T-helper 2 cell treated with Interferon-gamma antibody and Interleukin-4, amounts not matched to agents 5 μg/mL and 100 μg/mL, for 36 hours (primary cell): Measurements from ENCODE around the gene ACVRL1.

ENCODE experiments used
- DNase-seq: peaks from one replicate; pipeline ENCODE4 v3.0.0; 2021; ENCODE audit warnings: low spot score
- H3K27ac Mint-ChIP-seq: one replicate; pipeline ENCODE4 v1.8.0; 2021; ENCODE audit warnings: mild to moderate bottlenecking, mixed read lengths
- H3K27me3 Mint-ChIP-seq: one replicate; pipeline ENCODE4 v1.8.0; 2021; ENCODE audit warnings: low read depth, mixed read lengths
- H3K36me3 Mint-ChIP-seq: one replicate; pipeline ENCODE4 v1.8.0; 2021; ENCODE audit warnings: low read depth, mixed read lengths
- H3K4me1 Mint-ChIP-seq: one replicate; pipeline ENCODE4 v1.8.0; 2021; ENCODE audit warnings: low read depth, mixed read lengths
- H3K4me3 Mint-ChIP-seq: one replicate; pipeline ENCODE4 v1.8.0; 2022; ENCODE audit warnings: mild to moderate bottlenecking, moderate library complexity, mixed read lengths
- H3K9me3 Mint-ChIP-seq: one replicate; pipeline ENCODE4 v1.8.0; 2021; ENCODE audit warnings: mixed read lengths

Gene ACVRL1

GRCh38 chr12:51869496-51869865 is 37.8 kb upstream of the ACVRL1 start:
- no peak overlapping the region for H3K4me3 Mint-ChIP-seq

GRCh38 chr12:51869931-51870330 is 37.4 kb upstream of the ACVRL1 start:
- no peak overlapping the region for H3K27ac Mint-ChIP-seq
- DNase-seq: no peak

More at GRCh38 chr12:51869496-51869865, 37.8 kb upstream of the ACVRL1 start:
- no peak overlapping the region for H3K27ac Mint-ChIP-seq
- H3K9me3 Mint-ChIP-seq: no peaks in the 10 kb centered on the region
- DNase-seq: no peak
- H3K36me3 Mint-ChIP-seq: no peaks in the 10 kb centered on the region
- H3K27me3 Mint-ChIP-seq: peaks cover 56% of the 10 kb centered on the region
- H3K4me1 Mint-ChIP-seq: no peaks in the 10 kb centered on the region

GRCh38 chr12:51870504-51870903 is 36.8 kb upstream of the ACVRL1 start:
- Mint-ChIP-seq H3K36me3 (no peaks in the 10 kb centered on the region), H3K9me3 (no peaks in the 10 kb centered on the region), H3K27me3 (peaks cover 47% of the 10 kb centered on the region), H3K27ac (no peak overlapping the region), H3K4me3 (no peak overlapping the region), H3K4me1 (no peaks in the 10 kb centered on the region)
- DNase-seq: no peak

More at GRCh38 chr12:51869931-51870330, 37.4 kb upstream of the ACVRL1 start:
- no peaks in the 10 kb centered on the region for H3K36me3 Mint-ChIP-seq
- no peaks in the 10 kb centered on the region for H3K9me3 Mint-ChIP-seq
- no peaks in the 10 kb centered on the region for H3K4me1 Mint-ChIP-seq
- no peak overlapping the region for H3K4me3 Mint-ChIP-seq
- H3K27me3 Mint-ChIP-seq: peaks cover 52% of the 10 kb centered on the region

DNA sequence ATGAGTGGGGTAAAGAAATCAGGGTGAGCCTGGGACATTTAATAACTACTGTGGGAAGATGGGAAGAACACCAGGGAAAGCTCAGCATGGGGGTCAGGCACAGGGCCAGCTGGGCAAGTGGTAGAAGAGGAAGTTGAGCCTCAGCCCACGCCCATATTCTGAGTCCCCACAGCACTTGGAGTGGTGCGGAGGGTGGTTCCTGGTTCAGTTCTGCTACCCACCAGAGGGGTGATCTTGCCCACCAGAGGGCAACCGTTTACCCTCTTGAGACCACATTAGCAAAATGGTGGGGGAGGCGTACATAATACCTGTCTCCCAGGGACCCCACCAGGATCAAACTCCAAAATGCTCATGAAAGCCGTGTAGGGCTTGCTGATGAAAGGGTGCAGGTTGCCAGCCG is 36.2 kb upstream of the ACVRL1 start:
- H3K27ac Mint-ChIP-seq: no peak overlapping the region
- H3K36me3 Mint-ChIP-seq: no peaks in the 10 kb centered on the region
- no peak for DNase-seq
- H3K27me3 Mint-ChIP-seq: peaks cover 45% of the 10 kb centered on the region
- no peak overlapping the region for H3K4me3 Mint-ChIP-seq
- no peaks in the 10 kb centered on the region for H3K9me3 Mint-ChIP-seq
- H3K4me1 Mint-ChIP-seq: no peaks in the 10 kb centered on the region

- Mint-ChIP-seq H3K9me3 (no peaks in the 10 kb centered on the region), H3K4me3 (no peak overlapping the region), H3K27me3 (peaks cover 42% of the 10 kb centered on the region), H3K4me1 (no peaks in the 10 kb centered on the region), H3K36me3 (no peaks in the 10 kb centered on the region), H3K27ac (no peak overlapping the region)
- no peak for DNase-seq
These were observed 35.2 kb upstream of the ACVRL1 start for GRCh38 chr12:51871918-51872688.

DNA sequence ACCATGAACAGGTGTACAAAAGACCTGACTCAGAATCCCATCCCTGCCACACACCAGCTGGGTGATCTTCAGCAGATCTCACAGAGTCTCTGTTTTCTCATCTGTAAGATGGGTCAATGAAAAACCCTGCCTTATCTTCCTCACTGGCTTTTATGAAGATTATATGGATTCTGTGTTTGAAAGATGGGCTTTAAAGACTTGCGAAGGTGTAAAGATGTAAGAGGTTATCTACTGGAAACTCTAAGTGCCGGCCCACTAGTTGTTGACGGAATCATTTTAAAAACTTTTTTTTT is 34.7 kb upstream of the ACVRL1 start:
- DNase-seq: no peak
- Mint-ChIP-seq H3K36me3 (no peaks in the 10 kb centered on the region), H3K4me3 (no peak overlapping the region), H3K27me3 (peaks cover 36% of the 10 kb centered on the region), H3K4me1 (no peaks in the 10 kb centered on the region), H3K9me3 (no peaks in the 10 kb centered on the region), H3K27ac (no peak overlapping the region)

- Mint-ChIP-seq H3K9me3 (no peaks in the 10 kb centered on the region), H3K36me3 (no peaks in the 10 kb centered on the region)
These were observed 33.9 kb upstream of the ACVRL1 start for GRCh38 chr12:51873251-51873994.

GRCh38 chr12:51874000-51874399 is 33.3 kb upstream of the ACVRL1 start:
- Mint-ChIP-seq H3K4me3 (no peak overlapping the region), H3K27ac (no peak overlapping the region), H3K4me1 (no peaks in the 10 kb centered on the region), H3K9me3 (no peaks in the 10 kb centered on the region), H3K27me3 (peaks cover 28% of the 10 kb centered on the region), H3K36me3 (no peaks in the 10 kb centered on the region)
- no peak for DNase-seq

More at GRCh38 chr12:51873251-51873994, 33.9 kb upstream of the ACVRL1 start:
- Mint-ChIP-seq H3K27ac (no peak overlapping the region), H3K4me3 (no peak overlapping the region), H3K4me1 (no peaks in the 10 kb centered on the region), H3K27me3 (peaks cover 29% of the 10 kb centered on the region)
- DNase-seq: no peak

DNA sequence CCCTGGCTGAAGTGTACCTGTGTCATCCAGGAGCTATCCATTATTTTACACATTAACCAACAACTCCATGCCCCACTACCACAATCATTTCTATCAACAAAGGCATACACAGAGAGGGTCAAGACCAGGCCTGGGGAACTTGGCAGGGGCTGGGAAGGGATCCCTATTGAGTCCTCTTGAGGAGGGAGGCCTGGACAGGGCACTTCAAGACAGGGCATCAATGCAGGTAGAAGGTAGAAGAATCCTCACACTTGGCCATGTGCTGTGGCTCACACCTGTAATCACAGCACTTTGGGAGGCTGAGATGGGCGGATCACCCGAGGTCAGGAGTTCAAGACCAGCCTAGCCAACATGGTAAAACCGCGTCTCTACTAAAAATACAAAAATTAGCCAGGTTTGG is 32.8 kb upstream of the ACVRL1 start:
- Mint-ChIP-seq H3K4me3 (no peak overlapping the region), H3K27me3 (peaks cover 27% of the 10 kb centered on the region), H3K4me1 (no peaks in the 10 kb centered on the region), H3K9me3 (no peaks in the 10 kb centered on the region), H3K27ac (no peak overlapping the region), H3K36me3 (no peaks in the 10 kb centered on the region)
- no peak for DNase-seq

- H3K4me3 Mint-ChIP-seq: no peak overlapping the region
- no peak overlapping the region for H3K27ac Mint-ChIP-seq
- H3K4me1 Mint-ChIP-seq: no peaks in the 10 kb centered on the region
- H3K36me3 Mint-ChIP-seq: no peaks in the 10 kb centered on the region
- H3K9me3 Mint-ChIP-seq: no peaks in the 10 kb centered on the region
- no peak for DNase-seq
- H3K27me3 Mint-ChIP-seq: peaks cover 6% of the 10 kb centered on the region
These were observed 28.2 kb upstream of the ACVRL1 start for GRCh38 chr12:51879102-51879501.

- Mint-ChIP-seq H3K36me3 (peaks cover 2% of the 10 kb centered on the region), H3K4me1 (peaks cover 9% of the 10 kb centered on the region), H3K9me3 (peaks cover 11% of the 10 kb centered on the region), H3K27me3 (peaks cover 6% of the 10 kb centered on the region), H3K27ac (no peak overlapping the region), H3K4me3 (no peak overlapping the region)
- no peak for DNase-seq
These were observed 24.0 kb upstream of the ACVRL1 start for GRCh38 chr12:51883295-51883694.

- Mint-ChIP-seq H3K4me3 (no peak overlapping the region), H3K27ac (no peak overlapping the region), H3K9me3 (peaks cover 11% of the 10 kb centered on the region), H3K36me3 (peaks cover 2% of the 10 kb centered on the region), H3K27me3 (peaks cover 2% of the 10 kb centered on the region), H3K4me1 (peaks cover 9% of the 10 kb centered on the region)
- DNase-seq: no peak
These were observed 23.2 kb upstream of the ACVRL1 start for GRCh38 chr12:51883998-51884675.

DNA sequence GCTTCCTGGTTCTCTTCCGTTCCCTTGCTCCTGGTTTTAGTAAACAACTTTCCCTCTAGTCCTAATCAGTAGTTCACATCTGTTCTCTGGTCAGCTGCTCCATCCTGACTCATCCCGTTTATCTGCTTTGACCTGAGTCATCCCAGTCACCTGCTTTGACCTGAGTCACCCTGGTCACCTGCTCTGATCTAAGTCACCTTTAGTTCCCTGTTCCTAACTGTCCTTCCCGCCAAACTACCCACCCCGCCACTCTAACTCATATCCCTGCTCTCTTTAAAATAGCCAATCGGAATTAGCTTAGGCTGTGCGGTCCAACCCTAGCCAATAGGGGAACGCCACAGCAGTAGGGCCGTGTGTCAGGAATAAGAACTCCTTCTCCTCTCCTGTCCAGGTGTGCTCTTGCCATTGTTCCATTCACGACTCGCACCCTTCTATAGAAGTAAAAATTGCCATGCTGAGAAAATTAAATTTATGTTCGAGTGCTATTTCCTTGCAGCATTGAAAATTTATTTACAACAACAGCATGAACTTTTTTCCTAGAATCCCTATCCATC is 22.6 kb upstream of the ACVRL1 start:
- Mint-ChIP-seq H3K27ac (no peak overlapping the region), H3K36me3 (peaks cover 2% of the 10 kb centered on the region), H3K27me3 (peaks cover 2% of the 10 kb centered on the region), H3K4me1 (peaks cover 9% of the 10 kb centered on the region), H3K9me3 (peaks cover 11% of the 10 kb centered on the region), H3K4me3 (no peak overlapping the region)
- no peak for DNase-seq
